Stimulated activated CD4-positive, alpha-beta T cell treated with anti-CD3 and anti-CD28 coated beads, Interleukin-15, amount 100 ng/mL, for 24 hours (primary cell): Measurements from ENCODE around the gene FLVCR2.

Source experiments
- DNase-seq: peaks from one replicate; pipeline ENCODE4 v3.0.0-alpha.2; 2020

The FLVCR2 gene

DNA sequence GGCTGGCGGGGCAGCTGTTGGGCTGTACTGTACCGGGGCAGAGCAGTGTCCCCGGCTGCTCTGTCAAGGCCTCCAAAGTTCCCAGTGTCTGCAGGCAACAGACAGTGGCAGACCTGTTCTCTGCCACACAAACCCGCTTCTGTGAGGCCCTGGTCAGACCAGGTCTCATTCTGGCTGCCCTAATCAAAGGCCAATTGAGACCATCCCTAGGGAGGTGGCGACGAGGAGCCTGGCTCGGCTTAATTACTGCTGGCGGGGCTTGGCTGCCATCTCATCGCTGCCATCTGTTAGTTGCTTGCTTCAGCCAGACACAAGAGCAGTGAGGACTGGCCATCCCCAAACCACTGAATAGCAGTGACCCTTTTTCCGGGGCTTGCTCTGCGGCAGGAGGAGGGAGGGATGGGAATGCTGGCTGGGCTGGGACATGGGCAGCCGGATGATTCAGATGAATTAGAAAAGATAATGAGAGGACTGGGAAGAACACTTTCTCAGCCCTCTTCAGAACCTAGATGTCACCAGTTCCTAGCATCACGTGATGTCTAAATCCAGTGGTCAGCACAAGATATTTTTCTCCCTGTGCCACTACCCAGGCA is 57.8 kb downstream of the FLVCR2 start:
- DNase-seq = no peak

DNA sequence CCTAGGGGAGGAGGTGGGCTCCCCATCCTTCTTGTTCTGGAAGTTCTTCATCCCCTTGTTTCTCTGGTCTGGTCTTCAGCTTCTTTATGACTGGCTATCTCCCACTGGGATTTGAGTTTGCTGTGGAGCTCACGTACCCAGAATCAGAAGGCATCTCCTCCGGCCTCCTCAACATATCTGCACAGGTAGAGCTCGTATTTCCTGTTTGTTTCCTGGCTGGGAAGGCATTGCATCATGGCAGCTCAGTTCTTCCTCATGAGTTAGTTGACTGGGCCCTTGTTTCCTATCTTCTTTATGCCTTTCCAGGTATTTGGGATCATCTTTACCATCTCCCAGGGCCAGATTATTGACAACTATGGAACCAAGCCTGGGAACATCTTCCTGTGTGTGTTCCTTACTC is 62.5 kb downstream of the FLVCR2 start:
- DNase-seq = no peak

DNA sequence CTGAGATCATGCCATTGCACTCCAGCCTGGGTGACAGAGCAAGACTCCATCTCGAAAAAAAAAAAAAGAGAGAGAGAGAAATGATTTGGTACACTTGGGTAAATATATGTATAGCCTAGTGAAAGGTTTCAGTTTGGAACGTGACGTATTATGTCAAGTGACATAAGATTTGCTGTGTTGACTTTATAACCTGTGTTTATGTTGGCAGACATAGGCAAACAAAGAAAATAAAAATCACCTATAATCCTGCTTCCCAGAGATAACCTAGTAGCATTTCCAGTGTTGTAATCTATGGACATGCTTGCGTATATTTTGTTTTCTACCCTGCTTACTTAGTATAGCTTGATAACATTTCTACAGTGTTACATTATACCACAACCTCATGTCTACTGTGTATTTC is 65.6 kb downstream of the FLVCR2 start:
- DNase-seq = no peak

DNA sequence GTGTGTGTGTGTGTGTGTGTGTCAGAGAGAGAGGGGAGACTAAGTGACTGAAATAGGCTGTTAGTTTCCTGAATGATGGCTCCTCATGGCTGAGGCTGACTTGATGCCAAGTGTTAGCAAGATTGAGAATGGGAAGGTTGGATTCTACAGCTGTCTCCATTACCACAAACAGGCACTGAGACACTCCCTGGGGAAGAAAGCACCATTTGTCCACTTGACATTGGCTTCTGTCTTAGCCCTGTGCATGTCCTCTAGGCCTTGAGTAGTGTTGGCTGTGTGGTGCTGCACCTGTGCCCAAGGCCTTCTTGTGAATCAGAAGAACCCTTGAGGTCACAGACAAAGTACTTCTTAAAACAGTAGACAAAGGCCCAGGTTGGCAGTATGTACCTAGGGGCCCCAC is 66.6 kb downstream of the FLVCR2 start:
- DNase-seq = no peak

DNA sequence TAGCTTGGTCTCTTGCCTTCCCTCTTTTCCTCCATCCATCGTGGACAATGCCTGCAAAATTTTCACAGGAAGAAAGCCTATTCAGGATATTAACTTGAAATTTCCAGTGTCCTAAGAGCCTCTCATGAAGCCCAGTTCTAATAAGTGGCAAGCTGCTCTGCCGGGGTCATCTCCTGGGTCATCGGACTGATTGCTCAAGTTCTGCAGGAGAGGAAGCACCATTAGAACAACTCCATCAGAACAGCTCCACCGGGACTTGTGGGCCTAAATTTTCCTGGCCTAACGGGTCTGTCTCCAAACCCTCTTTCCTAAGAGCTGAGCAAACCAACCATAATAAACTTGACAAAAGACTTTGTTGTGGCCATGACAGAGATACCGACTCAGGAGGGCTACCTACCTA is 68.3 kb downstream of the FLVCR2 start:
- DNase-seq = no peak

DNA sequence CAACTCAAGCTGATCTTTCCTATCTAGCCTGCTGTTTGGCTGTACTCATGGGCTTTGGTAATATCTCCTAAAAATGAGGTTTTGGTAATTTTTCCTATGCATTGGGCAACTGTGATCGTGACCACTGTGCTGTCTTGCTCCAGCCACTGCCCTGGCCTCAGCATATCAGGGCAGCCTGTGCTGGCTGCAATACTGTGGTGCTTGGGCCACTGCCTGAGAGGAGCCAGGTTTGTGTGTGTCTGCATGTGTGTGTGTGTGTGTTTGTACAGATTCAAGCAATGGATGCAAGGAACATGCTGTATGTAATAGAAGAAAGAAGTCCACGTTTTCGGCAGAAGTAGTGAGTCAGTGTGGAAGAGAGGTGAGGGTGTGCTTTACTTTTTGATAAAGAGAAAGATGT is 69.2 kb downstream of the FLVCR2 start:
- no peak for DNase-seq

DNA sequence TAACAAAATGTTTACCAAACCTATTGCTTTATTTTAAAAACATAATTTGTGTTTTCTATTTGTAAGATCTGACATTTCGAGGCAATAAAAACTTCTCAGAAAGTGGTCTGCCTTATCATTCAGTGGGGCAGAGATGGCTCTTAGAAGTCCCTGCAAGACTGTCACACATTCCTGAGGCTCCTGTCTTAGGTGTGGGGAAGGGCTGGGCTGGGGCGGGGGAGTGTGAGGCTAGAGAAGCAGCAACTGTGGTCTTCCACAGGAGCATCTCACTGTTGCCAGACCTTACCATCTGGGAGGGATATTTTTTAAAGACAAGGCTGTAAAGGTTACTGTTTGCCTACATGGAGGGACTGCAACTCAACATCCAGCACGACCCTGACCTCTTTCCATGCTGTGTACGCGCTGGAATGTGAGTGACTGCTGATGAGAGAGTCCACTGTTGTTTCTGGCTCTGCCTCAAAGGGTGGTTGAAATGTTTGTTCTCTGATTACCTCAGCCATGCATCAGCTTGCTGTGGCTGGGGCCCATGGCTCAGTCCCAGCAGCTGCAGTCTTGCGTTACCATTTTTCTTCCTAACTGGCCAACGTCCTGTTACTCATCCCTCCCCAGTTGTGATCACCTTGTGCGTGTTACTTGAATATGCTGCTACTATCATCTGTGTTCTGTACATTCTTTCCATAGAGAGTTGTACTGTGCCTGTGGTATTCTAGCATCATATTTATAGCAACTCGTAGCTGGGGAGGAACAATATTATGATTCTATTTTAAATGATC is 69.8 kb downstream of the FLVCR2 start:
- no peak for DNase-seq

DNA sequence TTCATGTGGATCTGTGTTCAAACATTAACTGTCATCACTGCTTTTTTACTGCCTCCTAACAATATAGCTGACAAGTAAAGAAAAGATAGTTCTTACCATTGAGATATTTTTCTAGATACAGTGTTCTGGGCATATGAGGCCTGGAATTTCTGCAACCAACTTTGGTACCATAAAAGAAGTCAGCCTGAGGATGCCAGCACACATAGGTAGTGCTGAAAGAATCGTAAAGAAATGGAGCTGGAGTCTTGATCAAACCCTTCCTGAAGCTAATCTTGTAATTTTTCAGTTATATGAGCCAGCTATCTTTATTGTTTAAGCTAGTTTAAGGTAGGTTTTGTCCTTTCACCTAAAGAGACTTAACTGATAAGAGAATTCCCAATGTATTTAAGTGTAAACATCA is 70.9 kb downstream of the FLVCR2 start:
- no peak for DNase-seq

DNA sequence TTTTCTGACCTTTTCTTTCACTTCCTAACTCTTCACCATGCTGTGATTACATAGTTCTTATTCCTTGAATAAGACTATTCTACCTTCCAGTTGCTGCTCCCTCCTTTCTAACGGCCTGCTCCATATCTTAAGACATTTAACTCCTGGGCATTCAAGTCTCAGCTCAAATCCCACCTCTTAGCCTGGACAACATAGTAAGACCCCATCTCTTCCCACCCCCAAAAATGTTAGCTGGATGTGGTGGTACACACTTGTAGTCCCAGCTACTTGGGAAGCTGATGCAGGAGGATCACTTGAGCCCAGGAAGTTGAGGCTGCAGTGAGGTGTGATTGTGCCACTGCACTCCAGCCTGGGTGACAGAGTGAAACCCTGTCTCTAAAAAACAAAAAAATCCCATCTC is 71.4 kb downstream of the FLVCR2 start:
- DNase-seq = no peak

DNA sequence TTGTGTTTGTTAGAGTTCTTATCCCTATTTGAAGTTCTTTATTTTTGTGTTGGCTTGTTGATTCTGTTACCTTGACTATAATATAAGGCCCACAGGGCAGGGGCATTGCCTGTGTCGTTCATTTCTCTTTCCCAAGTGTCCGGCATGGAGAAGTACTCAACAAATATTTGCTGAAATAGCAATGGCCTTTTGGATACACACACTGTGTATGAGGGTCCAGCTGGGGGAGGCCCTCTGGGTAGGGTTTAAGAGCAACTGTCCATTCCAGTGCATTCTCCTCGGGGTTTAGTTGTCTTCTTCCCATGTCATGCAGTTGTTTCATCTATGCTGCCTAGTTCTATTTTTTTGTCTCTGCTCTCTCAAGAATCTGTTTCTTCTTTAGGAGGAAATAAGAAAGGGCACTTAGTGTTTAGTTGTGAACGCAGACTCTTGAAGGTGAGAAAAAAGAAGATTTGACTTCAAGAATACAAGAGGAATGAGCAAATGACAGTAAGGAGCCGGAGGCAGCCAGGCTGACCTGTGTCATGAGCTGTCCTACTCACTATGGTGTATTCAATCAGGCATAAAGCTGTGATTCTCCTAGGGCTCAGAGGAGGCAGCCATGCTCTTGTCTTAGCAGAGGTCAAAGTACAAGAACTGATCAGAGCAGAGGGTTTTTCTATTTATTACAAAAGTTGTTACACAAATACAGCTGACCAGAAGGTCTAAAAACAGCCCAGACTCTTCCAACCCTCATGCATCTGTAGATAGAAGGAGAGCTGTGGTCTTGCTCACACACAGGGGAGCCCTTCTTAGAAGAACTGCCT is 72.0 kb downstream of the FLVCR2 start:
- no peak for DNase-seq

DNA sequence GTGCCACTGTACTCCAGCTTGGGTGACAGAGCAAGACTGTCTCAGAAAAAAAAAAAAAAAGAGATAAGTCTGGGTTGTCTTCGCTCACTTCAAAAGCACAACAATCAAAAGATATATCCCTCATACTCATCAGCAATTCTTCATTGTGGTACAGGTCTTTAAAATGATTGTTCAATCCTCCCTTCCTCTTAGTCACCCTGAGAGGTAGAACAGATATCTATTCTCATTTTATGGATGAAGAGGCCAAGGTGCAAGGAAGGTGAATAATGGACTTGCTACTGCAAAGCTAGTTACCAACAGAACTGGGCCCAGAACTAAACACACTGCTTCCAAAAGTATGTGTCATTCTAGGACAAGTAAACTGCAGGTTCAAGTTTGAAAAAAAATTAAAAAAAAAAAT is 75.1 kb downstream of the FLVCR2 start:
- DNase-seq = no peak

DNA sequence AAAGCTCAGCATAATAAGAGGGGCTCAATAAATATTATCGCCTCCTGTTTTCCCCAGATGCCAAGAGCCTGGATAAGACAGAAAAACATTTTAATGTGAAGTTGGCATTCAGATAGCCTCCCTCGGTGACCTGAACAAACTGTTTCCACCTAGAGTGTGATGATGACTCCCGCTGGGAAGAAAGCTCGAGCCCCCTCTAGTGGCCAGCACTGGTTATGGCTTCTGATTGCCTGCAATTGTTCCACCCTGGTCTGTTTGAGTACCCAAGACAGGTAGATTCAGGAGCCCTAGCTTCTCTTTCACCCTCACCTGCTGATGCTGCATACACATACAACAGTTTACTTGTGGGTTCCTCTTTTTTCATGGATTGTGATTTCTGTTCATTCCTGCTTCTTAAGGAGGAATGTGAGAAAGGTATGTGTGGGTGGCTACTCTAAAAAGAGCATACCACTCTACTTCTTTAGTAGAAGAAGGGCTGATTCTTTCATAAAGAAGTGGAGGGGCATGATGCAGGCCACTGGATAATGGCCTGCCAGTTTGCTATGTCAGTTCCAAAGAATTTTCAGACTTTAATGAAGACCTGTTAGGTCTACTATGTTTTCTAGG is 75.8 kb downstream of the FLVCR2 start:
- DNase-seq = peak; percentile 86

DNA sequence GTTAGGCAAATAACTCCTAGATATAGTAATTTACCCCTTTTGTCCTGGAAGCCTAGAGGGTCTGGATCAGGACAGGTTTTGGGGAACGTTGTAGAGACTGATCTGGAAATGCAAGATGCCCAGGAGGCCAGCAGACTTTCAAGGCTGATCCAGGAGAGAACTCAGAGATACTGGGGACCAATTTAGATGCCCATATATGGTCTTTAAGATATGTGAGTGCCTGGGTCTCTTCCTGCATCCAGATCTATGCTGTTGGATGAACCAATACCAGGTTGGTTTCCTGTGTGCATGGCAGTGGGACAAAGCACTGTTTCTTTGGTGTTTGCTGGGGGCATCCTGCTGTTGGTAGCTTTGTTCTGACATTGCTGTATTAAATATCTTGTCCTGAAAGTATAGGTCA is 76.8 kb downstream of the FLVCR2 start:
- no peak for DNase-seq

DNA sequence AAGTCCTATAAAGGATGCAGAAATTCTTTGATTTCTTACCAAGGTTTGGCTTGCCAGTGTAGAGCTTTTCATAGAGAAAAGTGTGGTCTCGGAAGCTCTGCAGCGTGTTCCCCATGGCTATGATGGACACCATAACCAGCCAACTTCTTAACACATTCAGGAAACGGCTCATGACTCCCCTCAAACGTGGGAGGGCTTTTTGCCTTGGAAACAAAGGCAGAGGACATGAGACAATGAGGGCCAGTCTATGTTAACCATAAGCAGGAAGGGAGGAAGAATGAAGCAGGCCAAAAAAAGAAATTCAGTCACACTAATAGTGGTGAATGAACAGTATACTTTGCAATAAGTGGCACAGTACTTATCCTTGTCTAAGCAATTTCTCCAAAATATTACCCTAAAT is 78.9 kb downstream of the FLVCR2 start:
- DNase-seq = no peak

DNA sequence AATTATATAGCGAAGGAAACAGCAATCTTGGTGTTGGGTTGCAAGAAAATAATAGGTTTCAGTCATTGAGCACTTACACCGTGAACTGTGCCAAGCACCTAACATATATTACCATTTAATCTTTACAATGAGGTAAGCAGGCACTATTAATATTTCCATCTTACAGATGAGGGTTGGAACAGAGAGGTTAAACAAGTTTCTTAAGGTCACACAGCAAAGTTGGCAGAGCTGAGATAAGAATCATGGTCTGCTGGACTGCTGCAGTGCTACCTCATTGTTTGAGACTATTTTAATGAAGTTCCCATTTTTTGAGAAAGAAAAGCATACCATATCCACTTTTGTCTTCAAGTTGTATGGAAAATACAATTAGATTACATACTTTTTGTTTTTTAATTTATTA is 80.5 kb downstream of the FLVCR2 start:
- DNase-seq = no peak

DNA sequence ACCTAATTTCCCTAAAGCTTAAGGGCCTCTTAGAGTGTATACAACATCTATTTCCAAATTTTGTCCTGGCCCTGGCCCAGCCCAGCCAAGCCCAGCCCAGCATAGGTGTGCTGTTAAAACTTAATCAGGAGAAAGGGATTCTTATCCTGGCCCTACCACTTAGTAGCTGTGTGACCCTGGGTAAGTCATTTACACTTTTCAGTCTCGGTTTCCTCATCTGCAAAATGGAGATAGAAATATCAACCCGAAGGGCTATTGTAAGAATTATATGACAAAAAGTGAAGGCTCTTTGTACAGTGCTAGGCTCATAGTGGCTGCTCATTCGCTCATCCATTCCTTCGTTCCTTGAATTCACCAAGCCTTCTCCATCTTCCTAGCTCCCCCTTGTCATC is 81.8 kb downstream of the FLVCR2 start:
- no peak for DNase-seq

DNA sequence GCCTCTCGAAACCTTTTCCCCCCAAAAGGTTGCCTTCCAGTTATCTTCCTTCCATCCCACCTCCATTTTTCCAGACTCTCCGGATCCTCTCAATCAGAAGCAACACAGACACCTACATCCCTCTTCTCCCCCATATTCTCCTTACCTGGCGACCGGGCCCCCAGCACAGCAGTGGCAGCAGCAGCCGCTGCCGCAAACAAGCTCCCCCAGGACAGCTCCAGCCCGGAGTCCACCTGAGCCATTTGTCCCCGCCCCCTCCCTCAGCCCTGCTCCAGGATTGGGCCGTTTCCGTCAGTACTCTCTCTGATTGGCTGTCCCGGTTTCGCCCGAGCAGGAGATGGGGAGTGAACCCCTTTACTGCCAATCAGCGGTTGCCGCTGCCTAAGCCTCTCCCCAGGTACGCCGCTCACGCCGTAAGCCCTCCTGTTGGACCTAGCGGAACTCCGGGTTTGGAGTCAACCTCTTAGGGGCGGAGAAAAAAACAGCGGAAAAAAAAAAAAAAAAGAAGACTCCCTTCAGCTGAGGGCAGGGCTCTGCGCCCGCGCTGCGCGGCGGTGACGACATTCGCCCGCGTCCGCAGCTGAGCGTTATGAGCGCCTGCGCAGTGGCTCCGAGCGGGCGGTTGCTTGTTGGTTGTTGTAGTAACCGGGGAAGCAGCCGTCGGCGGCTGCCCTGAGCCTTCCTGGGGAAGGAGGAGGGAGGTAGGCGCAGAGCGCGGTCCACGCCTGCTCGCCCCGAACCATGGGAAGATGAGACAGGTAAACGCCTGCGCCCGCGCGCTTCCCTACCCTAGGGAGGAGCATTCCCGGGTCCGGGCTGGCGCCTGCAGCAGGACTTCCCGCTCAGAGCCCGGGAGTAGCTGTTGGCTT is 82.4 kb downstream of the FLVCR2 start, which contains the start of the genes ERG28 and TTLL5:
Gene ERG28 (minus strand): TSS at position 247 of the 869 bp plus-strand sequence. CDS start 3,374 bp downstream, outside the sequence.
Gene TTLL5 (plus strand): TSS at position 617 of the 869 bp plus-strand sequence. CDS start 1,904 bp downstream, outside the sequence.
- DNase-seq = peak; percentile 97

DNA sequence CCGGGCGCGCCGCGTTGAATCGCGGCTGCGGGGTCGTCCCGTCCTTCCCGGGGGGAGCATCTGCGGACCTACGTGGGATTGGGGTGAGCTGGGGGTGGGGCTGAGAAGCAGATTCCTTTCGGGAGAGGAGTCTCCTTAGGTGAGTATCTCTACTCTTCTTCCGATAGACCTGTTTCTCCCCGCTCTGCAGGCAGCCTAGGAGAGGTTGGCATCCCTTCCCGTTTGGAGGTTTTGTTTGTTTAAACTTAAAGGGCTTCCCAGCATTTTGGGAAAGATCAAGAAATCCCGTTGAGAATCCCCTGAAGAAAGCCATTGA is 83.0 kb downstream of the FLVCR2 start:
- no peak for DNase-seq

DNA sequence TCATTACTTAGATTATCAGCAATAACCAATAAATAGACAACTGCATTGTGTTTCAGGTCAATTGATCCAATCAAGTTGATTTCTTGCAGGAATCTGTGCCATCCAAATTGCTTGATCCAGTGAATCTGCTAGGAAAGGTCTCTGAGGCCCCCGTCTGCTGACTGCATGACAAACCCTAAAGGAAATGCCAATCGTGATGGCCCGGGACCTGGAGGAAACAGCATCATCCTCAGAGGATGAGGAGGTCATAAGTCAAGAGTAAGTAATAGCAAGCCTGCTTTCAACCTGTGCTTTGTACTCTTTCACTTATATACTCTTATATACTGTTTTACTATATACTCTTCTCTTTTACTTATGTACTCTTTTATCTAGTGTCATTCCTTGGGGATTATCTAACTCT is 84.5 kb downstream of the FLVCR2 start:
- DNase-seq = no peak

DNA sequence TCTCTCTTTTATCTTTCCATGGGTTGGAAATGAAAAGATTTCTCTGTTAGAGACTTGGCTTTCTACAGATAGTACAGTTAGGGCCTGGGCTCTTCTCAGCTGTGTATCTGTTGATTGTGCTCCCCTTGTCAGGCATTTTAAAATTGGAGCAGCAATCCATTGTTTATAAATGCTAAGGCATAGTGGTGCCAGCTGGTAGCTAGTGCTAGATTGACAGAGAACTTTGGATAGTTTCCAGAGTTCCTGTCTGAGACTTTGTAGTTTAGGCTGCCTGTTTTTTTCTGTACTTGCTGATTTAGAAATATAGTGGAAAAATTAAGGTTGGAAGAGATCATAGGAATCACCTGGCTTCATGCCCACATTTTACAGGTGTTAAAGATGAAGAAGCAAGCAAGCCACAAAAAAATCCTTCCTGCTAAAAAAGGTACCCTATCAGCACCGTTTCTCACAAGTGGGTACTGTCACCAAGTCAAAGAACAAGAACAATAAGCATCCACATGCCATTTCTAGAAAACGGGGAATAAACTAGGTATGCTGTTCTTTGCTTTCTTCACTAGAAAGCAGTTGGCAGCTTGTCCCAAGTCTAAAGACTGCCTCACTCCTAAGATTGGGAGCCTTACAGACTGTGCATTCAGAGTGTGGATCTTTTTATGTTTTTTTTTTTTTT is 88.8 kb downstream of the FLVCR2 start:
- DNase-seq = no peak

DNA sequence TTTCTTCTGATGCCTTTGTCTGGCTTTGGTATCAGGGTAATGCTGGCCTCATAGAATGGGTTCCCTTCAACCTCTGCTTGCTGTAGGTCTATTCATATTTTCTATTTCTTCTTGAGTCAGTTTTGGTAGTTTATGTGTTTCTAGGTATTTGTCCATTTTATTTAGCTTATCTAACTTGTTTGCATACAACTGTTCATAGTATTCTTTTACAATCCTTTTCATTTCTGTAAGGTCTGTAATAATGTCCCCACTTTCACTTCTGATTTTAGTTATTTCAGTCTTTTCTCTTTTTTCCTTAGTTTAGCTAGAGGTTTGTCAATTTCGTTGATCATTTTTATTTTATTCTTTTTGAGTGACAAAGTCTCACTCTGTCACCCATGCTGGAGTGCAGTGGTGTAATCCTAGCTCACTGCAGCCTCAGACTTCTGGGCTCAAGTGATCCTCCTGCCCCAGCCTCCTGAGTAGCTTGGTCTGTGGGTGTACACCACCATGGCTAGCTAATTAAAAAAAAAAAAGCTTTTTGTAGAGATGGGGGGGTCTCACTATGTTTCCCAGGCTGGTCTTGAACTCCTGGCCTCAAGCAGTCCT is 94.3 kb downstream of the FLVCR2 start:
- DNase-seq = no peak
